Stromal cell of bone marrow (primary cell): ENCODE results near the gene NCBP2L.

Experiments
- DNase-seq: peaks from one replicate; pipeline ENCODE4 v3.0.0-alpha.2; 2012; ENCODE audit warnings: low read depth

Gene NCBP2L

DNA sequence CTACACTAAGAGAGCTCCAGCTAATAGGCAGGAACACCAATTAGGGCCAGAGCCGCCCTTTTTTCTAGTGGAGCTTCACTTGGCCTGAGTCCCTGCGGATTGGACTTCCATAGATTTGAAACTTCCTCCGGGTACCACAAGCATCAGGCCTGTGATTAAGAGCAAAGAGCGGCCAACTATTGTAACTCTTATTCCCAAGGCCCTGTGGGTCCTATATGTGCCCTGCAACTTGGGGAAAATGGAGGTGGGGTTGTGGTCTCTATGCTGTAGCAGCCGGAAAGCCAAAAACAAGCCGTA lies at the start of gene NCBP2L:
NCBP2L (plus strand) TSS at position 198 of the 297 bp plus-strand sequence. CDS start 16,488 bp downstream, outside the sequence.
- no peak for DNase-seq

DNA sequence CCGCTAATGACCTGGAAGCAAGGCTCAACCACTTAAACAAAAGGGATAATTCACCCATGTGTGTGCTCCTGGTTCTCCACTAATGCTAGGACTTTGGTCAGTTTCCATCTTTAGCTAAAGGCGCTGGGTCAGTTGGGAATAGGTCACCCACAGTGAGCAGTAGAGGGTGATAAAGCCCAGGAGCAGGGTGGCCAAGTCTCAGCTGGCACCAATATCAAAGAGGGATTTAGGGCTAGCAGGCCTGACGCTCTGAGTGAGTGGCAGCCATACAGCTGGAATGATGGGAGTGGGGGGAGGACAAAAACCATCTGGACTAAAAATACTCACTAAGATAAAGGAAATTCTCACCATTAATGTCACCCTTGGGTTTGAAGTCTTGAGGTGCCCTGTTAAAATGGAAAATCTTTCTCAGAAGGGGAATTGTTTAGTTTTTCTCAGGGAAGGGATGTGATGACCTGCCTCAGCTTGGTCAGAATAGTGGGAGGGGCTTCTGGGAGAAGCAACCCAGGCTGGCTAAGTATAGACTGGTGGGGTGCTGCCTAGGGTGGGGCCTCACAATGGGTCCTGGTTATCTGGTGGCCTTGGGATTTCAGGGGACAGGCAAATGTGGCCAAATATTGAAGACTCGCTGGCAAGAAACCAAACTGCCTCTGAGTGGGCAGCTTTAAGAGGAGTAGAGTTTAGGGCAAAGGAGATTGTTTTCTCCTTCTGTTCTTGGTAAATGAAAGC lies 49.0 kb upstream of the NCBP2L start:
- DNase-seq = no peak

DNA sequence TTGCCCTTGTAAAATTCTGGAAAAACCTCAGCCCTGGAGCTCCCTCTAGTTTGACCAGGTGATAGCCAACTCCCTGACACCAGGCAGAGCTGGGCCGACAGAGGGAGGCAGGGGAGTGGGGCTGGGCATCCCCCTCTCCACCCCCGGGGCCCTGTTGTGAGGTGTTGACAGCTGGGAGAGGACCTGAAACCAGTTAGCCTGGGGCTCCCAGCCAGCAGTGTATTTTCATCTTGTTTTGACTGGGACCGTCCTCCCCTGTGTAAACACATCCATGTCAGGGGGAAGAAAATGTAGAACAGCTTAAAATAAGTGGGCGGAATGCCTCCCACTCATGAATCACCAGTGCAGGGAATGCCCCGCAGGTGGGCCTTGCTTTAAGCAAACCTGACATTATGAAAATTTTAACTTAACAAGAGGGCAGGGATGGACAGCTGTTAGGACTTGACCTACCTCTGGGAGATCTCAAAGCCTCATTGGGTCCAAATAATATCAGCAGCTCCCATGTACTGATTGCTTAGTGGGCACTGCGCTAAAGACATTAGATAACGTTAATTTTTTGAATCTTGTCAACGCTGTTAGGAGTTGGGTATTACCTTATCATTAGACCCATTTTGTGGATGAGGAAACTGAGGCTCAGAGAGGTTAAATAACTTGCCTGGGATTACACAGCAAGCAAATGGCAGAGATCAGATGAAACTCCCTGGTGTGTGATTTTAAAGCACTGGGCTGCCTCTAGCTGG lies 47.8 kb upstream of the NCBP2L start:
- DNase-seq = no peak

DNA sequence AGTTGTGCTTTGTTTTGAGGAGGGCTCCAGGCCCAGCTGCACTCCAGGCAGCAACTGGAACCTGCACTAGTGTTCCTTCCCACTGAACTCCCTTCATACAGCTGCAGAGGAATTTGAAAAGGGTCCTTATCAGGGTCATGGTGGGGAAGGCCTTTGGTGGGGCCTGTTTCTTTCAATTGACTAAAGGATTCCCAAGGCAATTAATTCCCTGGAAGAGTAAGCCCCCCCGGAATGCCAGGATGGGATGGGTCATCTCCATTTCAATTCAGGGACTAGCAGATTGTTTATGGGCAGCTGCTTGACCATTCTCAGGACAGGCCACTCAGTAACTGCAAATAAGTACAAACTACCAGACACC lies 47.3 kb upstream of the NCBP2L start:
- no peak for DNase-seq

- no peak for DNase-seq
Measured at GRCh38 chrX:107730991-107731766, 46.4 kb upstream of the NCBP2L start.

GRCh38 chrX:107731831-107732502 lies 45.6 kb upstream of the NCBP2L start:
- DNase-seq = peak; percentile 51

GRCh38 chrX:107733686-107734085 lies 43.8 kb upstream of the NCBP2L start:
- no peak for DNase-seq

GRCh38 chrX:107734646-107735045 lies 42.9 kb upstream of the NCBP2L start:
- no peak for DNase-seq

DNA sequence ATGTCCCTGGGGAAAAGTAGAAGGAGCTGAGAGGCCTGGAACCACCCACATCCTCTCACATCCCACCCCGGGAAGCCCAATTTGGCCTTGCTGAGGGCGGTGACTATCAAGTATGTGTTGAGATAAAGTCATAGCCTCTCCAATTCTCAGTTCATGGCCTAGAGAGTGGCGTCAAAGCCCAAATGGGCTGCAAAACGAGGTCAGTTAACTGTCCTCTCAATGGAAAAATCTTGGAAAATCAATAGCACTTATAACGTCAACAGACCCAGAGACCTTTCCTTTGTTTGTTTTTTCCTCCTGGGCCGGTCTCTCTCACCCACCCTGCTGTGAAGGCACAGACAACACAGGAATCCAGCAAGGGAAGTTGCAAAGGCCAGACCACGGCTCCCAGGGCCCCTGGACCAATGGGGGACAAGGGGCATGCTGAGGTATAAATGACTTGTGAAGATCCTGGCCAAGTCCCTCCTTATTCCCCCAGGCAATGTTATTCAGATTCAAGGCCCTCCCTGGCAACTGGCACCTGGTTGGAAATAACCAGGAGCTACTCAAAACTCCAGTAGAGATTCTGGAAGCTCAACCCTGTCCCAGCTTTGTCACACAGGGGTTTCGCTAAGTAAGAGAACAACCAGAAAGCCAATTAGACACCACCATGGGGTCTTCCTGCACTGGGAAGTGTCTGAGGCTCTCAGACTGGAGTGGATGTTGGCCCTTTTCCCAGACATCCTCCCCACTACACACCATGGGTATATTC lies 40.6 kb upstream of the NCBP2L start:
- no peak for DNase-seq

DNA sequence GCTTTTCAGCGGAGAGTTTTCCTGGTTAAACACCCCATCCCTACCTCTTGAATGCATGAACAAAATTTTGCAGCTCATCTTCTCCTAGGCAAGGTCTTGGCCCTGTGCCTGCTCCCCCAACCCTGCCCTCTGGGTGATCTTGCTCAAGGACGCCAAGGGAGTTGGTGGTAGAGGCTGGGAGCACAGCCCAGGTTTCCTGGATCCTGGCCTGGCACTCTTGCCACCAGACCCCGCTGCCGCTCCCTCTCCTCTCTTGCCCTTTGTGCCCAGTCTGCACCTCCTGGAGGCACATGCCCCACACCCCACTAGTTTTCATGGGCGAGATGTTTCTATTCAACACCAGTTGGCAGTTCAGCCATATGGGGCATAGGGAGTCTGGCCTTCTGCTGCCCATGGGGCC lies 39.3 kb upstream of the NCBP2L start:
- DNase-seq = no peak

DNA sequence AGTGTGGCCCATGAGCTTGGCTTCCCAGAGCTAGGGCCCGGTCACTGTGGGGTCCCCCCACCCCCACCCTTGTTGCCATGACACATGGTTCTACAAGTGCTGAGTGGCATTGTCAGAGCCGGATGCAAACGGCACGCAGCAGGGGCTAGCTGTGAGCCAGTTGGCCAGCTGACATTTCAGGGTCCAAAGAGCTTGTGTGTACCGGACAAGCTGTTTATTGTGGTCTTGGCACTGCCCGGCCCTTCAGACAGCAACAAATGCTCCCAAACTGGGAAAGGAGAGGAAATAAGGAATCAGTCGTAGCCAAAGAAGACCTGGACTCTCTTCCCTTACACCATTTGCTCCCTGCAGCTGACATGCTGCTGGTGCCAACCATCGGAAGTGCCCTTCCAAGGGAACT lies 38.8 kb upstream of the NCBP2L start:
- no peak for DNase-seq

DNA sequence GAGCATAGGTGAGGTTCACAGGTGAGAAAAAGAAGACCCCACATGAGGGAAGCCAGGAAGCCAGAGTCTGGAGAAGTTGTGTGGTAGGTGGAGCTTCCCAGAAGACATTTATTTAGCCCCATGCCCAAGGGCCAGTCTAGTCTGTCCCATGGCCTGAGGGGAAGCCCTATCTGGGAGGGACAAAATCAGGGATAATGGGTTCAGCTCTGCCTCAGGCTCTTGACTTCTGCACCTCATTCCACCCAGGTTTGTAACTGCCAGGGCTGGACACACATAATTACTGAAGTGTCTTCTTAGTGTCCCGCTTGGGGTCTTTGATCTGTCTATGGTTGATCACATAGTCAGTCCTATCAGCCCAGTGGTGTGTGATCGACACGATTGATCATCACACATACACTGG lies 38.0 kb upstream of the NCBP2L start:
- no peak for DNase-seq

GRCh38 chrX:107741404-107741790 lies 36.1 kb upstream of the NCBP2L start:
- DNase-seq = no peak

GRCh38 chrX:107742700-107743191 lies 34.8 kb upstream of the NCBP2L start:
- no peak for DNase-seq

DNA sequence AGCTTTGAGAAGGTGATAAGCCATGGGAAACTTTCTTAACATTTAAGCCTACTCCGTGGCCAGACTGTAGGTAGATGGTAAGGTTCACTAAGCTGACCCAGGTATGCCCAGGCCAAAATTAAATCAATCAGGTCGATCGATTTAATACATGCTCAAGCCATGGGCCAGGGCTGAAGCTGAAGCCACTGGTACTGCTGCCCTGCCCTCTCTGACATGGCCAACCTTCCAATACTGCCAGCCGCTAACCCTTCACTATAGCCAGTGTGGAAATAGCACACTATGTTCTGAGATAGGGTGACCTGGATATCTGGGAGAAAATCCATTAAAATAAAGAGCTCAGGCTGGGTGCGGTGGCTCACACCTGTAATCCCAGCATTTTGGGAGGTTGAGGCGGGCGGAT lies 33.5 kb upstream of the NCBP2L start:
- no peak for DNase-seq

GRCh38 chrX:107744868-107745267 lies 32.7 kb upstream of the NCBP2L start:
- DNase-seq = no peak

DNA sequence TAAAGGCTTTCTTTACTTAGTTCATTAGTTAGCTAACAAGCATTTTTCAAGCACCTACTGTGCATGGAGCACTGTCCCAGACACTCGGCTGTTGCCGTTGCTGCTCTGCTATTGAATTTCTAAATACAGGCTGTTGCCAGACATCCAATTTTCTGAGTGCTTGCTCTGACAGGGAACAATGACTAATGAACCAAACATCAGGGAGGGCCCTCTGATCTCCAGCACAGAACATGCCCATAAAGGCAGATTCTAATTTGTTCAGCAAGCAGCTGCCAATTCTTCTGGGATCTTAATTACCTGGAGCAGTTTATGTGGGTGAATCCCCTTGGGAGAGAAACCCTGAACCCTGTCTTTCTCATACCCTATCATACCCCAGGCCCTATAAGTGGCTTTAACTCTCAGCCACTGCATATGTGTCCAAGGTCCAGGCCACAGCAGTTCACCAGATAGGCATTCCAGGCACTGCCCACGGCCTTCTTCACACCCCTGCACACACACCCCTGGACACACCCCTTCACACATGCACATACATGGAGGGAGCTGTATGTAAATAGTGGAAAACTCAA lies 29.9 kb upstream of the NCBP2L start:
- DNase-seq = no peak

DNA sequence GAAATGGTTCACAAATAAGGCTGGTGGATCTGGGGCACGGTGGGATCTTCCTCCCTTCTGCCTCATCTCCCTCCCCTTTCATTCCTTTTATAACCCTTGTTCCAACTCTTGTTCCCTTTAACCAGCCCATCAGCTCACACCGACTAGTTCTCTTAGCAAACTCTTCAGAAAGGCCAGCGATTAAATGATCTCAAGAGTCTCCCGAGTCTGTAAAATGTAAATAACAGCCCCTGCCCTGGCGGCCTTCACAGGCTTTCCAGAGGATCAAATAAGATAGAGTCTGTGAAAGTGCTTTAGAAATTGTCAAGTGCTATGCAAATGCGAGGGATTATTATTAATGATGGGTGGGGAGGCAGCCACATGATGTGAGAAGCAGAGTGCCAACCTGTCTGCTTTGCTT lies 29.0 kb upstream of the NCBP2L start:
- no peak for DNase-seq

DNA sequence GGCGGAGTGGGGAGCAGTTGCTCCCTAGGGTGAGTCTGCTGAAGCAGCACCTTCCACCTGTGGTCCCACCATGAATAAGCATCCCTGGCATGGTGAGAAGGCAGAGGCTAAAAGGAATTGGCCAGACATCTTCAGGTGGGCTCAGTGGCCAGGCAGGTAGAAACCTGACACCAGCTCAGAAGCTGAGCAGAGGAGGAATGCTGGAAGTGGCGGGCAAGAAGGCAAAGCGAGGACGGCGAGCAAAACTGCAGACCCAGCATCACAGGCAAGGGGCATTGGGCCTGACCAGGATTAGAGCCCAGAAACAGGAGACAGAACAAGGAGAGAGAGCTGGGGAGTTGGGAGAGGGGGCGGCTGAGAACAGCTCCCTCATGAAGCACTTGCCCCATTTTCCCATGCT lies 27.3 kb upstream of the NCBP2L start:
- DNase-seq = no peak

DNA sequence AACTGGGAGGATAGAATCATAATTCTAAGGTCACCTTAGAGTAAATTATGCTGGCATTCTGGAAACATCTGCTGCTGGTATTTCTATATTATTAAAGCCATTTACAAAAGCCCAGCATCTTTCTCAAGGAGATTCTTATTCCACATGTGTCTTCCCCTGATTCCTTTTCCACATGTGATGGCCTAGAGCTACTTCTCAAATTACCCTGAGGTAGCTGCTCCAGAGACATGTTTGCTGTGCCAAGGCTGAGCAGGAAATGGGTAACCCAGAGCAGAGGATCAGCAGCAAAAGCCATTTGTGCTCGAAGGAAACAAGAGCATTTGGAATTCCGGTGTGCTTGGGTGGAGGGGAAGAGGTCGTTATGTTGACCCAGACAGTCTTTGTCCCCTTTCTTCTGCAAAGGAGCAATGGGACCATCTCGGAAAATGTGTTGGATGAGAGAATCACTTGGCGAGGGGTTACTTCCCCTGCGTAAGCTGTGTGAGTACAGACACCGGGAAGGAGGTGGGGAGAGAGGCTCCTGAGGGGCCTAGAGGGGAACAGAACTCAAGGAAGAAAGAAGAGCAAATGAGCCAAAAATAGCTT lies 26.6 kb upstream of the NCBP2L start:
- DNase-seq = no peak

DNA sequence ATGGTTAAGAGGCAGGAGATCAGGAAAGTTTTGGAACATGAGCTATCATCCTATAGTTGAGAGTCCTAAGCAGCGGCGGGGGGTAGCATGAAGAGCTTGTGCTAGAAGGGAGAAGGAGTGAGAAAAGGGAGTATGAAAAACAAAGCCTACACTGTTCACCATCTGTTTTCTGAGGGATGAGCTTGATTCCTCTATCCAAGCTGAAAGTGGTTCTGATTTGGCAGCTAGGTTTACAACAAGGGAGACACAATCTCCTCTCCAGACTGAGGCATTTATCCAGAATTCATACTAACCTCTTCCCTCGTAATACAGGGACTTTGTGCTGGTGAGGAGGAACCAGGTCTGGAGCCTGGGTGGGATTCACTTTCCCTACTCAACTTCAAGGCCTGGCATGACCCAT lies 25.5 kb upstream of the NCBP2L start:
- DNase-seq = no peak
